ENCODE results near the gene ZNF775.
A peak's percentile ranks its signal among the peaks of the same experiment; 100 is the strongest.

Gene ZNF775

GRCh38 chr7:150412518-150413488, 33.7 kb downstream of the ZNF775 start:
- DNase-seq (no peak), ATAC-seq (no peak)

GRCh38 chr7:150413640-150414081, 34.5 kb downstream of the ZNF775 start:
- no peak for ATAC-seq
- DNase-seq, result no peak

- no peak for DNase-seq
- no peak for ATAC-seq
Measured at GRCh38 chr7:150415161-150416153, 36.3 kb downstream of the ZNF775 start.

GRCh38 chr7:150417239-150417638, 38.1 kb downstream of the ZNF775 start:
- ATAC-seq (no peak), DNase-seq (no peak)

- no peak for DNase-seq
Measured at GRCh38 chr7:150417863-150418262, 38.7 kb downstream of the ZNF775 start.

GRCh38 chr7:150420242-150420641, 41.1 kb downstream of the ZNF775 start:
- DNase-seq (no peak), ATAC-seq (no peak)

More at GRCh38 chr7:150417863-150418262, 38.7 kb downstream of the ZNF775 start:
- ATAC-seq, result no peak

- ATAC-seq (peak; percentile 94), DNase-seq (peak; percentile 88)
Measured at GRCh38 chr7:150420987-150421674, 42.0 kb downstream of the ZNF775 start.

GRCh38 chr7:150421831-150422230, 42.7 kb downstream of the ZNF775 start:
- DNase-seq (no peak), ATAC-seq (no peak)

- no peak for DNase-seq
- ATAC-seq, result no peak
Measured at GRCh38 chr7:150425670-150426069, 46.5 kb downstream of the ZNF775 start.

- ATAC-seq (peak; percentile 76), DNase-seq (peak; percentile 50)
Measured at GRCh38 chr7:150428671-150429451, 49.7 kb downstream of the ZNF775 start.

GRCh38 chr7:150429699-150430098, 50.6 kb downstream of the ZNF775 start:
- no peak for DNase-seq
- ATAC-seq, result no peak

GRCh38 chr7:150430465-150431085, 51.4 kb downstream of the ZNF775 start:
- no peak for DNase-seq
- ATAC-seq, result no peak

- DNase-seq (no peak), ATAC-seq (no peak)
Measured at GRCh38 chr7:150431839-150432658, 52.9 kb downstream of the ZNF775 start.

- peak; percentile 9 for ATAC-seq
- DNase-seq, result no peak
Measured at GRCh38 chr7:150432915-150433892, 54.1 kb downstream of the ZNF775 start.

- ATAC-seq (no peak), DNase-seq (no peak)
Measured at GRCh38 chr7:150434240-150434639, 55.1 kb downstream of the ZNF775 start.

- ATAC-seq (no peak), DNase-seq (no peak)
Measured at GRCh38 chr7:150435047-150435389, 55.9 kb downstream of the ZNF775 start.

GRCh38 chr7:150435390-150436073, 56.4 kb downstream of the ZNF775 start:
- no peak for ATAC-seq
- DNase-seq, result peak; percentile 47

- DNase-seq (no peak), ATAC-seq (no peak)
Measured at GRCh38 chr7:150439967-150440366, 60.8 kb downstream of the ZNF775 start.

All from stimulated activated naive CD8-positive, alpha-beta T cell treated with anti-CD3 and anti-CD28 coated beads, Interleukin-15, Interleukin-2, amounts not matched to agents 100 U/mL and 50 U/mL, for 24 hours (primary cell).